Measurements from ENCODE around the gene FAM13B.

FAM13B gene

GRCh38 chr5:137937994-137938750 is 94.7 kb downstream of the FAM13B start:
- Histone ChIP-seq H3F3A (ENCODE audit: insufficient read depth) (0 out of 2 replicates have a peak, but pooled peaks cover 3% of the 10 kb centered on the region), H3K27ac (ENCODE audit: low read depth, low read length) (no peak overlapping the region), H2AFZ (ENCODE audit: low read depth, low read length, severe bottlenecking) (no peak overlapping the region), H3K9me3 (ENCODE audit: insufficient read depth, low read length) (no peaks in the 10 kb centered on the region), H3K36me3 (ENCODE audit: low read length) (peaks cover 53% of the 10 kb centered on the region), H3K4me3 (ENCODE audit: insufficient read depth, low read length, poor library complexity, severe bottlenecking) (no peak overlapping the region), H3K79me2 (ENCODE audit: insufficient read depth, low read length) (no peaks in the 10 kb centered on the region), H3K4me2 (ENCODE audit: low read depth, low read length, poor library complexity, severe bottlenecking) (no peak overlapping the region), H3K9ac (ENCODE audit: low read length) (no peak overlapping the region), H3K27me3 (ENCODE audit: low read length) (no peaks in the 10 kb centered on the region), H3K9me2 (replicated peaks; ENCODE audit: insufficient read depth, low read length) (no peaks in the 10 kb centered on the region), H4K20me1 (ENCODE audit: low read depth, low read length) (no peaks in the 10 kb centered on the region)
- TF ChIP-seq CTCF (IDR thresholded peaks at IDR 0.05; ENCODE audit: insufficient read depth, low read length, poor library complexity, severe bottlenecking) = no peak
- TF ChIP-seq EZH2phosphoT487 (conservative IDR thresholded peaks at IDR 0.05; ENCODE audit: low read length) = no peak

GRCh38 chr5:137935694-137936093 is 97.2 kb downstream of the FAM13B start:
- Histone ChIP-seq H3K9me2 (replicated peaks; ENCODE audit: insufficient read depth, low read length) (no peaks in the 10 kb centered on the region), H3K36me3 (ENCODE audit: low read length) (peaks cover 33% of the 10 kb centered on the region), H3K4me3 (ENCODE audit: insufficient read depth, low read length, poor library complexity, severe bottlenecking) (no peak overlapping the region), H3K79me2 (ENCODE audit: insufficient read depth, low read length) (no peaks in the 10 kb centered on the region), H4K20me1 (ENCODE audit: low read depth, low read length) (no peaks in the 10 kb centered on the region), H2AFZ (ENCODE audit: low read depth, low read length, severe bottlenecking) (no peak overlapping the region), H3K9me3 (ENCODE audit: insufficient read depth, low read length) (no peaks in the 10 kb centered on the region), H3K27me3 (ENCODE audit: low read length) (no peaks in the 10 kb centered on the region), H3K9ac (ENCODE audit: low read length) (no peak overlapping the region), H3K4me2 (ENCODE audit: low read depth, low read length, poor library complexity, severe bottlenecking) (no peak overlapping the region), H3K27ac (ENCODE audit: low read depth, low read length) (no peak overlapping the region), H3F3A (ENCODE audit: insufficient read depth) (peaks cover 8% of the 10 kb centered on the region; the same call in 1 of the 2 replicates)
- TF ChIP-seq CTCF (IDR thresholded peaks at IDR 0.05; ENCODE audit: insufficient read depth, low read length, poor library complexity, severe bottlenecking) = no peak

- H3F3A ChIP-seq (ENCODE audit: insufficient read depth) = peaks cover 8% of the 10 kb centered on the region; the same call in 1 of the 2 replicates
- no peaks in the 10 kb centered on the region for H4K20me1 ChIP-seq (ENCODE audit: low read depth, low read length)
- no peak overlapping the region for H3K4me3 ChIP-seq (ENCODE audit: insufficient read depth, low read length, poor library complexity, severe bottlenecking)
- H3K9ac ChIP-seq (ENCODE audit: low read length) = no peak overlapping the region
- H3K27me3 ChIP-seq (ENCODE audit: low read length) = no peaks in the 10 kb centered on the region
- peaks cover 28% of the 10 kb centered on the region for H3K36me3 ChIP-seq (ENCODE audit: low read length)
- H3K9me3 ChIP-seq (ENCODE audit: insufficient read depth, low read length) = no peaks in the 10 kb centered on the region
- no peak overlapping the region for H3K27ac ChIP-seq (ENCODE audit: low read depth, low read length)
- TF ChIP-seq EZH2phosphoT487 (conservative IDR thresholded peaks at IDR 0.05; ENCODE audit: low read length) (no peak), CTCF (IDR thresholded peaks at IDR 0.05; ENCODE audit: insufficient read depth, low read length, poor library complexity, severe bottlenecking) (no peak)
- H3K9me2 ChIP-seq (replicated peaks; ENCODE audit: insufficient read depth, low read length) = no peaks in the 10 kb centered on the region
- no peak overlapping the region for H2AFZ ChIP-seq (ENCODE audit: low read depth, low read length, severe bottlenecking)
- H3K4me2 ChIP-seq (ENCODE audit: low read depth, low read length, poor library complexity, severe bottlenecking) = no peak overlapping the region
- no peaks in the 10 kb centered on the region for H3K79me2 ChIP-seq (ENCODE audit: insufficient read depth, low read length)
Observed at GRCh38 chr5:137935190-137935589, 97.7 kb downstream of the FAM13B start.

Measured in SU-DHL-6 (cell line).